NCI-H2029 treated with DMSO at 0.1 percent for 48 hours (cell line): ENCODE data around the gene AFAP1.
"Not testable (repeated sequence)": the region's sequence is repeated elsewhere in the genome, so short reads cannot be mapped to it uniquely, and the experiment has no call there.

ENCODE experiments used
- DNase-seq: peaks from one replicate; lab custom pipeline; 2025; lab: John Stamatoyannopoulos, UW

Gene AFAP1

GRCh38 chr4:7945709-7946380 lies 6.2 kb upstream of the AFAP1 start:
- no peak for DNase-seq

- DNase-seq, result no peak
Observed at GRCh38 chr4:7944599-7945220, 5.0 kb upstream of the AFAP1 start.

DNA sequence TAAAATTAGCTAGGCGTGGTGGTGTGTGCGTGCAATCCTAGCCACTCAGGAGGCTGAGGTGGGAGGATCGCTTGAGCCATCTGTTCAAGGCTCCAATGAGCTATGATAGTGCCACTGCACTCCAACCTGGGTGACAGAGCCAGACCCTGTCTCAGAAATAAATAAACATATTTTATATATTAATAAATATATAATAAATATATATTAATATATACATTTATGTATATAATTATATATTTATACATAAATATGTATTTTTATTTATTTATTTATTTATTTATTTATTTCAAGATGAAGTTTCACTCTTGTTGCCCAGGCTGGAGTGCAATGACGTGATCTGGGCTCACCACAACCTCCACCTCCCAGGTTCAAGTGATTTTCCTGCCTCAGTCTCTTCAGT lies 4.0 kb upstream of the AFAP1 start:
- DNase-seq, result not testable (repeated sequence)

DNA sequence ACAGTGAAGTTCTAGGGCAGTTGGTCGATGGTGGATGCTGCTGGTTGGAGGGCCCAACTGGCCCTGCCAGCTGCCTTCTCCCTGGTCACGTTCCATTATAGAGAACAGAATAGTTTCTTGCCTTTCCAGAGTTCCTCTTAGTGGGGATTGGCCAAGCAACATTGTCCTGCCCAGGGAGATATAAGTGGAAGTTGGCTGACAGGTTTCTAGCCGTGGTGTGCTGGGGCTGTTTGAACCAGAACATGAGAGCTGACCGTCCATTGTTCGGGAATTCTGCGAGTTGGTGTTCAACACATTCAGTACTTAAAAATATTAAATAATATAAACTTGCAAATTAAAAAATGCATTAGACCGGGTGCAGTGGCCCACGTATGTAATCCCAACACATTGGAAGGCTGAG lies 3.5 kb upstream of the AFAP1 start:
- no peak for DNase-seq

GRCh38 chr4:7941965-7942496 lies 2.4 kb upstream of the AFAP1 start:
- no peak for DNase-seq

- DNase-seq, result no peak
Observed at GRCh38 chr4:7941111-7941964, 1.7 kb upstream of the AFAP1 start.

- no peak for DNase-seq
Observed at GRCh38 chr4:7938609-7939376, 868 bp downstream of the AFAP1 start.

DNA sequence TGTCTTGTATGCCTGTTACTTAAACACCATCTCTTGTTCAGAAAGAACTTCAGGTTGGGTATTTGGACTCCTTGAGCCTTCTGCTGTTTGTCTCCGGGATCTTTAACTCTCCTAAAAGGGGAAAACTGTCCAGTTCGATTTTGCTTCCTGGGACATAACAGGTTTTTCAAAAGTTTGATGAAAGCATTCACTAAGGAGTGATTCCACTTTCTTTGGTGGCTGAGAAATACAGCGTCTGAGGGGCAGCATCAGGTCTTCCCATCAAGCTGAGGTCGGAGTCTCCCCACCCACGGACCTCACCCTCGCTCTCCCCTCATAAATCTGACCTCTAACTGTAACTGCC lies 1.4 kb downstream of the AFAP1 start:
- DNase-seq, result no peak

DNA sequence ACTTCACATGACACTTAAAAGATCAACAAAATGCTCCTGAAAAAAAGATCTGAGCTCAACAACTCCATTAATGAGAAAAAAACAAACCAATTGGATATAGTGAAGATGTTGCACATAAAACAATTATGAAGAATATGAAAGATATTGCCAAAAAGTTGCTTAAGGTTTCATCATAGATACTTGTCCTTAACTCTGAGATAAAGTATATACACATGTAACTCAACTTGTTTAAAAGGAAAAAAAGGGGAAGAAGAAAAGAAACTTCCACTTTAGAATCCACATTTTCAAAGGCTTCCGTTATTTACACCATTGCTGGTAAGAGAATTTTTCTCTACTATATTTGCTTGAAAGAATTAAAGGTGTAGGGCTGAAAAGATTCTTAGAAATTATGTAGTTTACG lies 2.7 kb downstream of the AFAP1 start:
- DNase-seq, result no peak

- DNase-seq, result no peak
Observed at GRCh38 chr4:7933651-7934510, 5.8 kb downstream of the AFAP1 start.

GRCh38 chr4:7932287-7932686 lies 7.4 kb downstream of the AFAP1 start:
- DNase-seq, result no peak

DNA sequence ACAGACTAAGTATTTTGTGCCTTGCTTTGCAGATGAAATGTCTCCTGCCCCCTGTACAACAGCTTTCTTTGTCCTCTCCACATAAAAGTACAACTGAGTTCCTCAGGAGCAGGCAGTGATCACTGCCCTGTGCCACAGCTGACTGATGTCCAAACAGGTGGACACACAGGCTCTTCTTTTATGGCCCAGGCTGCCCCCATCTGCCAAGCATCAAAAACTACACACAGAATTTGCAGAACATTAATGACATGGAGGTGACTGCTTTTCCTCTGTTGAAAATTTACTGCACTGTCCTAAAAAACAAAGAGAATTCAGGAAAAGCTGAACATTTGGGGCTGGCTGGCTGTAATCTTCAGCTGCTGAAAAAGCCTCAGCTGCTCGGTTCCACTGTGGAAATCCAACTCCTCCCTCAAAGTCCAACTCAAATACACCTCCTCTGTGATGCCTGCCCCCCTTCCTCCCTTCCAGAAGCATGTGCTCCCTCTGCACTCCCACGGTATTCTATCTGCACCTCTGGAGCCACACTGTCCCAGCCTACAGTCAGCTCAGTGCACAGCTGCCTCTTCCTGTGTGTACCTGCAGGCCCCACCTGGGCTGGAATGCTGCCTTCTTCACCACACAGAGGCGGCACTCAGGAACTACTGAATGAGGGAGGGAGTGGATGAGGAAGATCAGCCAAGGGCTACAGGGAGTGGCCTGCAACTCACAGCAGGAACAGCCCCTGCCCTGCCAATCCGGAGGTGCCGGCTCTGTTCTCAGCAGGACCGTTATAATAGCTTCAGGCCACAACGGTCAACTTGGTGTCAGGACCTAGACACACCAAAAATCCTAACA lies 10.3 kb downstream of the AFAP1 start:
- peak; percentile 8 for DNase-seq

DNA sequence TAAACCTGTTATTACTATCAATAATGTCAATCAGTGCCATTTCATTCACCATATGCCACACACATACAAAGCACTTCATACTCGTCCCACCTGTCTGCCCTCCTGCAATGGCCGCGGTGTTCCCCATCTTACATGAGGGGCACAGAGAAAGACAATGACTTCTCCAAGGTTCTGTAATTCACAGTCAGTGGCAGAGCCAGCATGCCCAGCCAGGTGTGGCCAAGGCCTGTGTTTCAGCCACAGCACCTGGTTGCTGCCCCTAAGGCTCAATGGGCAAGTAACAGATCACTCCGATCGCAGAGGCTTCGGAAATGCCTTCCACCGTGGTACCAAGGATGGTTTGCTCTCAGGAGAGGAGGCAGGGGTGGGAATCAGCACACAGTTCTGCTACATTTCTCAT lies 10.9 kb downstream of the AFAP1 start:
- no peak for DNase-seq

- no peak for DNase-seq
Observed at GRCh38 chr4:7926822-7927221, 12.8 kb downstream of the AFAP1 start.

DNA sequence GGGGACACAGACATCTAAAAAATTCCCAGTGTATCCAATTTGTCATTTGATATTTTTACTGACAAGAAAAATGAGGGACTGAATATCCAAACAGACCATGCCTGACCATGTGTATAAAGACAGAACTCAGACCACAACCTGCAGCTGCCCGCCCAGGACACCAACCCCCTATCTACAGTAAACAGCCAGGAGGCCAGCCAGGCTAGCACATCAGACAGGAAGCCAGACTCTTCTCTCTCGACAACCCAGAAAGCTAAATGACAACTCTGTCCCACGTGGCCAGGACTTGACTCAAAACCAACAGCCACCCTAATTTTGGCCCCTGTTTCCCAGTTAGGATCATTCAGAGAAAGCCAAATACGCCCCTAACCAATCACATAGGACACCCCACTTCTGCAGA lies 15.1 kb downstream of the AFAP1 start:
- no peak for DNase-seq

GRCh38 chr4:7924163-7924562 lies 15.5 kb downstream of the AFAP1 start:
- DNase-seq, result peak; percentile 32

GRCh38 chr4:7922466-7922865 lies 17.2 kb downstream of the AFAP1 start:
- no peak for DNase-seq

DNA sequence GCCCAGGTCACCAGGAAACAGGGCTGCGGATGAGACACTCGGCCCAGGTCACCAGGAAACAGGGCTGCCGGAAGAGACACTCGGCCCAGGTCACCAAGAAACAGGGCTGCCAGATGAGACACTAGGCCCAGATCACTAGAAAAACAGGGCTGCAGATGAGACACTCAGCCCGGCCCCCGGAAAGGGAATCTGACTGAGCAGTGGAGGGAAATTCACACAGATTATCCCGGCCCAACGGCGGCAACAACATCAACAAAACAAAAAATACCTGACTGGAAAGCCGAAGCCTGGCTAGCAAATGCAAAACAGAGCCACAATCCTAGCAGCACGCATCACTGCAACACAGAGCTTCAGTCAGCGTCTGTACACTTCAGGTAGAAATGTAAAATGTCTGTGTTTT lies 20.7 kb downstream of the AFAP1 start:
- DNase-seq, result no peak

GRCh38 chr4:7918187-7918586 lies 21.5 kb downstream of the AFAP1 start:
- not testable (repeated sequence) for DNase-seq

DNA sequence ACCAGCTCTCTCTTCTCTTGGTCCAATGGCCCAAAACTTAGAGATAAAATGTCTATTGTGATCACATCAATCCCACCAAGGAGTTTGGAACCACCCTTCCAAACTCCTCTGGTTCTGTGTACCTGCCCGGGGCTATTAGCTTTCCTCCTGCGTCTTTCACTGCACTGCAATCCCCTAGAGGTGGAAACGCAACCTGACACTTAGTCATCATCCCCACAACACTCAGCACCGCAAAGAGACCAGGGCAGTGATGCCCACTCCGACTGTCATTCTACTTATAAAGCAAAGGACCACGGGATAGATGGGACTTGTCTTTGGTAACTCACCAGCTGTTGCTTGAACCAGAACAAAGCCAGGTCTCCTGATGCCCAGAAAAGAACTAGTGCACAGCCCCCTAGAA lies 22.0 kb downstream of the AFAP1 start:
- DNase-seq, result no peak
